UCSD-AML1 (cell line): ENCODE measurements around the gene DGKZ.
"Not testable (repeated sequence)": the region's sequence is repeated elsewhere in the genome, so short reads cannot be mapped to it uniquely, and the experiment has no call there.

Source experiments
- DNase-seq: peaks from one replicate; lab custom pipeline; 2025; ENCODE audit not compliant: unreplicated experiment; lab: John Stamatoyannopoulos, UW

DGKZ gene

GRCh38 chr11:46364791-46365190 lies 17.5 kb downstream of the DGKZ start:
- DNase-seq: no peak

DNA sequence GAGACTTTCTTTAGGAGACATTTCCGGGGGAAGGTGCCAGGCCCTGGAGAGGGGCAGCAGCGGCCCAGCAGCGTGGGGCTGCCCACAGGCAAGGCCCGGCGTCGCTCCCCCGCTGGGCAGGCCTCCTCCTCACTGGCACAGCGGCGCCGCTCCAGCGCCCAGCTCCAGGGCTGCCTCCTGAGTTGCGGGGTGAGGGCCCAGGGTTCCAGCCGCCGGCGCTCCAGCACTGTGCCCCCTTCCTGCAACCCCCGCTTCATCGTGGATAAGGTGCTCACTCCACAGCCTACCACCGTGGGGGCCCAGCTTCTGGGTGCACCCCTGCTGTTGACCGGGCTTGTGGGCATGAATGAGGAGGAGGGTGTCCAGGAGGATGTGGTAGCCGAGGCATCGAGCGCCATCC lies 19.0 kb downstream of the DGKZ start:
- no peak for DNase-seq

- DNase-seq: no peak
Observed at GRCh38 chr11:46366661-46367161, 19.4 kb downstream of the DGKZ start.

DNA sequence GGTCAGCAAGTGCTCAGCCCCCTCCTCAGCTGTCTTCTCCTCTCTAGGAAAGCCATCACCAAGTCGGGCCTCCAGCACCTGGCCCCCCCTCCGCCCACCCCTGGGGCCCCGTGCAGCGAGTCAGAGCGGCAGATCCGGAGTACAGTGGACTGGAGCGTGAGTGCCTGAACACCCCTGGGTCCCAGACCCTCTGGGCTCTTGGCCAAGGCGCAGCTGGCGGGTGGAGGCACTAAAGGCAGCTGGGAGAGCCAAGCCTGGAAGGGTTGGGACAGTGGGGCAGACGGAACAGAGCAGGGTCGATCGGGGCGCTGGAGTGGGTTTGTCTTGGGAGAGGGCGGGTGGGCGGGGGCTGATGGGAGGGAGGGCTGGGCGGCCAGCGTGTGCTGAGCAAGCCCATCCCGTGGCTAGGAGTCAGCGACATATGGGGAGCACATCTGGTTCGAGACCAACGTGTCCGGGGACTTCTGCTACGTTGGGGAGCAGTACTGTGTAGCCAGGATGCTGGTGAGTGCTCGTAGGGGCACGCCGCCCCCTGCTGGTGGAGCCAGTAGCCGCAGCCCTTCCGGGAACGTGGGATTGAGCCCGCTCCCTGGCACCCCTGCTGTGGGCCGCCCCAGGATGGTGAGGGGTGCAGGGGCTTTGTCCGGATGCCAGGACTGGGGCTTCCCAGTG lies 20.1 kb downstream of the DGKZ start:
- DNase-seq: peak; percentile 38

GRCh38 chr11:46367916-46368267 lies 20.6 kb downstream of the DGKZ start:
- no peak for DNase-seq

- DNase-seq: peak; percentile 43
Observed at GRCh38 chr11:46369458-46370152, 22.3 kb downstream of the DGKZ start.

- DNase-seq: no peak
Observed at GRCh38 chr11:46370253-46370652, 23.0 kb downstream of the DGKZ start.

DNA sequence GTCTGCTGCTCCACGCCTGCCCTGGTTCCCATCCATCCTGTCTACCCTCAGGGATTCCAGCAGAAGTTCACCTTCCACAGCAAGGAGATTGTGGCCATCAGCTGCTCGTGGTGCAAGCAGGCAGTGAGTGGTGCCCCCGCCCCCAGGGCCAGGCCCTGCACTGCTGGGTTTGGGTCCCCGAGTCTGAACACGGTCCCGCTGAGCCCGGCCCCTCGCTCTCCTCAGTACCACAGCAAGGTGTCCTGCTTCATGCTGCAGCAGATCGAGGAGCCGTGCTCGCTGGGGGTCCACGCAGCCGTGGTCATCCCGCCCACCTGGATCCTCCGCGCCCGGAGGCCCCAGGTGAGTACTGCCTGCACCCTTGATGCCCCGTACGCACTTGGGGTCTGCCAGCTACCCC lies 24.0 kb downstream of the DGKZ start:
- DNase-seq: not testable (repeated sequence)

DNA sequence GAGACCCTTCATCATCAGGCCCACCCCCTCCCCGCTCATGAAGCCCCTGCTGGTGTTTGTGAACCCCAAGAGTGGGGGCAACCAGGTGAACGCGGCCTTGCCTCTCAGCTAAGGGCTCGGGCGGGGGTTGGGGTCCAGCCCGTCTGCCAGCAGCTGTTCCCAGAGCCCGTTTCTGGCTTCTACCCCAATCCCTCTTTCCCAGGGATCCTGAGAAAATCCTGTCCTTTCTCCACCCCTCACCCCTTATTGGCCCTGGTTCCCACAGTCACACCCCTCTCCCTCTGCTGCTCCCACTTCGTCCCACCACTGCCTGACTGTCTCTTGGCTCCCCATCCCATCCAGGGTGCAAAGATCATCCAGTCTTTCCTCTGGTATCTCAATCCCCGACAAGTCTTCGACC lies 24.8 kb downstream of the DGKZ start:
- DNase-seq: no peak

DNA sequence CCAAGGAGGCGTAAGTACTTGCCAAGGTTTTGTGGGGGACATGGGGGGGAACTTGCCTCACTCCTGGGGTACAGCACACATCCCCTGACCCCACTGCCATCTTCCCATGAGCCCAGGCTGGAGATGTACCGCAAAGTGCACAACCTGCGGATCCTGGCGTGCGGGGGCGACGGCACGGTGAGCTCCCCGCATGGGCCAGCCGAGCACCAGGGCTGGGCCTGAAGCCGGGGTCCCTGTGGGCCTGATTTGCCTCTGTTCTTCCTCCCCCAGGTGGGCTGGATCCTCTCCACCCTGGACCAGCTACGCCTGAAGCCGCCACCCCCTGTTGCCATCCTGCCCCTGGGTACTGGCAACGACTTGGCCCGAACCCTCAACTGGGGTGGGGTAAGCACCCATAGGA lies 25.2 kb downstream of the DGKZ start:
- DNase-seq: not testable (repeated sequence)

GRCh38 chr11:46373787-46374740 lies 26.8 kb downstream of the DGKZ start:
- no peak for DNase-seq

- DNase-seq: no peak
Observed at GRCh38 chr11:46374815-46375214, 27.6 kb downstream of the DGKZ start.

GRCh38 chr11:46375392-46376101 lies 28.3 kb downstream of the DGKZ start:
- no peak for DNase-seq

GRCh38 chr11:46376258-46377050 lies 29.2 kb downstream of the DGKZ start:
- no peak for DNase-seq

DNA sequence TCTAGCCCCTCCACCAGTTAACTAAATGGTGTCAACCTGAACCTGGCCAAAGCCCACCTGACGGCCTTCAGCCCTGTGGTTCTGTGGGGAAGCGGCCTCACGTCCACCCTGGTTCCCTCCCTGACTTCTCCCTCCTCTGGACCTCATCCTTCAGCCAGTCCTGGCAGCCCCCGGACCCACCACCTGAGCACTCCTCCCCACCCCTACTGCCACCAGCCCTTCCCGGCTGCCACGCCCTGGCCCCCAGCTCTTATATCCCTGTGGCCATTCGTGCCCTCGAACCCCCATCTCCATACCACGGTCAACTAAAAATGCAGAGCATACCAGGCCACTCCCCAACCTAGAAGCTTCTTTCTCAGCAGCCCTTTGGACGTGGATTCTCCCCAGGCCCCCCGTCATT lies 30.0 kb downstream of the DGKZ start:
- DNase-seq: no peak

DNA sequence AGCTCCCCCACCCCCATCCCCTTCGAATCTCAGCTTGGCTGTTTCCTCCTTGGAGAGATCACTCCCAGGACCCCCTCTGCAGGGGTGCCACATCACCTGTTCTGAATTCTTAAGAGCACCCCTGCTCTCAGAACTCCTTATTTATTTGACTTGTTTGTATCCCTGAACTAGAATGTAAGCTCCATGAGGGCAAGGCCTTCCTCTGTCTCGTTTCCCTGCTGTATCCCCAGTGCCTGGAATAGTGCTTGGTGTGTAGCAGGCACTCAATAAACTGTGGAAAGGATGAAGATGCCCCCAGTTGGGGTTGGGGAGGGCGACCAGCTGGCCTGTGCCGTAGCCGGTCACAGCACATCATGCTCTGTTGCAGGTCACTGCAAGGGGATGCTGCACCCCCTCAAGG lies 30.6 kb downstream of the DGKZ start:
- no peak for DNase-seq

GRCh38 chr11:46378296-46378695 lies 31.0 kb downstream of the DGKZ start:
- no peak for DNase-seq

DNA sequence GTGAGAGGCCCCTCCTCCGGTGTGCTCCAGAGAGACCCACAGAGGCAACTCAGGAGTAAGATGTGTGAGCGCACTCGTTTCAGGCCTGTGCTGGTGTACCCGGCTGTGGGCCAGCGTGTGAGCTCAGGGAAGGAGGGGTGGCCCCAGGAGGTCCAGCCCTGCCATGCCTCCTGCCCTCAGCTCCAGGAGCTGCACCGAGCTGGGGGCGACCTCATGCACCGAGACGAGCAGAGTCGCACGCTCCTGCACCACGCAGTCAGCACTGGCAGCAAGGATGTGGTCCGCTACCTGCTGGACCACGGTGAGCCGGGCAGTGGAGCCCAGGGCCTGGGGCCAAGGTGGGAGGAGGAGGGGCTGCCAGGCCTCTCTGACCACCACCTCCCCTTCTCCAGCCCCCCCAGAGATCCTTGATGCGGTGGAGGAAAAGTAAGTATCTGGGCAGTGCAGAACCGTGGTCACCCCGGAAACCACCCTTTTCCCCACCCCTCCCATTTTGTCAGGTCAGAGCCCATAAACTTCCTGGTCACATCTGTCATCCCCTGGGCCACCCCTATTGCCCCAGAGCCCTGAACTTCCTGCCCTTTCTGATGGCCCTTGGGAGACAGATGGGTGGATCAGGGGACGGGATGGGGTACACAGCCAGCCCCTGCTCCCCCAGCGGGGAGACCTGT lies 31.7 kb downstream of the DGKZ start:
- no peak for DNase-seq

DNA sequence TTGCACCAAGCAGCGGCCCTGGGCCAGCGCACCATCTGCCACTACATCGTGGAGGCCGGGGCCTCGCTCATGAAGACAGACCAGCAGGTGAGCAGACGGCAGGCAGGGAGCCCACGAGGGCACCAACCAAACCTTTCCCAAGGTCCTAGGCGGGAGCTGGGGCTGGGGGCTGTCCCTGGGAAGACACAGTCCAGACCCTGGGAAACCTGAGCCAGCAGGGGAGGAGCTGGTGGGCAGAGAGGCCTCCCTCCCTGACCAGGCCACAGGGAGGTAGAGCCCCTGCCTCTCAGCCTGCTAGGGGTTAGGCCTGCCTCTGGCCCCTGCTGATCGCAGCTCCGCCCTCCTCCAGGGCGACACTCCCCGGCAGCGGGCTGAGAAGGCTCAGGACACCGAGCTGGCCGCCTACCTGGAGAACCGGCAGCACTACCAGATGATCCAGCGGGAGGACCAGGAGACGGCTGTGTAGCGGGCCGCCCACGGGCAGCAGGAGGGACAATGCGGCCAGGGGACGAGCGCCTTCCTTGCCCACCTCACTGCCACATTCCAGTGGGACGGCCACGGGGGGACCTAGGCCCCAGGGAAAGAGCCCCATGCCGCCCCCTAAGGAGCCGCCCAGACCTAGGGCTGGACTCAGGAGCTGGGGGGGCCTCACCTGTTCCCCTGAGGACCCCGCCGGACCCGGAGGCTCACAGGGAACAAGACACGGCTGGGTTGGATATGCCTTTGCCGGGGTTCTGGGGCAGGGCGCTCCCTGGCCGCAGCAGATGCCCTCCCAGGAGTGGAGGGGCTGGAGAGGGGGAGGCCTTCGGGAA lies 32.4 kb downstream of the DGKZ start:
- not testable (repeated sequence) for DNase-seq
